NCI-H2029 treated with DMSO at 0.1 percent for 48 hours (cell line): ENCODE measurements around the gene FBXO41.
A peak's percentile ranks its signal among the peaks of the same experiment; 100 is the strongest.

Source experiments
- DNase-seq: peaks from one replicate; lab custom pipeline; 2025; lab: John Stamatoyannopoulos, UW

The FBXO41 gene, protein sequence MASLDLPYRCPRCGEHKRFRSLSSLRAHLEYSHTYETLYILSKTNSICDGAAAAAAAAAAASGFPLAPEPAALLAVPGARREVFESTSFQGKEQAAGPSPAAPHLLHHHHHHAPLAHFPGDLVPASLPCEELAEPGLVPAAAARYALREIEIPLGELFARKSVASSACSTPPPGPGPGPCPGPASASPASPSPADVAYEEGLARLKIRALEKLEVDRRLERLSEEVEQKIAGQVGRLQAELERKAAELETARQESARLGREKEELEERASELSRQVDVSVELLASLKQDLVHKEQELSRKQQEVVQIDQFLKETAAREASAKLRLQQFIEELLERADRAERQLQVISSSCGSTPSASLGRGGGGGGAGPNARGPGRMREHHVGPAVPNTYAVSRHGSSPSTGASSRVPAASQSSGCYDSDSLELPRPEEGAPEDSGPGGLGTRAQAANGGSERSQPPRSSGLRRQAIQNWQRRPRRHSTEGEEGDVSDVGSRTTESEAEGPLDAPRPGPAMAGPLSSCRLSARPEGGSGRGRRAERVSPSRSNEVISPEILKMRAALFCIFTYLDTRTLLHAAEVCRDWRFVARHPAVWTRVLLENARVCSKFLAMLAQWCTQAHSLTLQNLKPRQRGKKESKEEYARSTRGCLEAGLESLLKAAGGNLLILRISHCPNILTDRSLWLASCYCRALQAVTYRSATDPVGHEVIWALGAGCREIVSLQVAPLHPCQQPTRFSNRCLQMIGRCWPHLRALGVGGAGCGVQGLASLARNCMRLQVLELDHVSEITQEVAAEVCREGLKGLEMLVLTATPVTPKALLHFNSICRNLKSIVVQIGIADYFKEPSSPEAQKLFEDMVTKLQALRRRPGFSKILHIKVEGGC

DNA sequence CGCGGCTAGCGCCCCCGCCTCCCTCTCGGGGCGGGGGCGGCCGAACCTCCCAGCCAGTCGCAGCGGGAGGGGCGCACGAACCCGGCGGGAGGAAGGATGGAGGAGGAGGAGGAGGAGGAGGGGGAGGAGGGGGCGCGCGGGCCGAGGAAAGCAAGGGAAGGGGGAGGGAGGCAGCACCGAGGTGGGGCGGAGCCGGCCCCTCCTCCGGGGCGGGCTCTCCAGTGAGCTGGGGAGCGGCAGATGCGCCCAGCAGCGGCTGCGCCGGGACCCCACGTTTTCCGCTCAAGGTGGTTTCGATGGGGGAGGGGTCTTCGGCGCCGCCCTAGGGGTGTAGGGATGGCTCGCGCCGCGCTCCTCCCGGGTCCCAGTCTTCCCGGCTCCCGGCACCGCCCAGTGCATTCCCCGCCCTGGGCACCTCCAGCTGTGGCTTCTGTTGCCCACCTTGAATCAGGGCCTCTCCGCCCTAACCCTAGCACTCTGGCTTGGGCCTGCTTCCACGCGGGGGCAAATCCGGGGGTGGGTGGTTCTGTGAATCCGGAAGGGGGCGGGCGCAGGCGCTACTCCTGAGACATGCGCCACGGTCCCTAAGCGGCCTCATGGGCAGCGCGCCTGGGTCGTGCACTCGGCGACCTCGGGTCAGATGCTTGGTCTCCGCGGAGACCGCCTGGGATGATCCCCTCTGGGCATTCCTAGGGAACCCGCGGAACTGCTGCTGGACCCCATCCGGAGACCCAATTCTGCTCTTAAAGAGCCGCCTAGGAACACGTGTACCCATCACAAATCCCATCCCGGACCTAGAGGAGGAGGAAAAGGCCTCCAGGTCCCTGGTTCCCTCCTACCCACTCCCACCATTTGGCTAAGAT, at the start of gene FBXO41:
Gene FBXO41 (minus strand): TSS at position 183 of the 863 bp plus-strand sequence. CDS start 14,848 bp downstream, outside the sequence.
- DNase-seq, result no peak

DNA sequence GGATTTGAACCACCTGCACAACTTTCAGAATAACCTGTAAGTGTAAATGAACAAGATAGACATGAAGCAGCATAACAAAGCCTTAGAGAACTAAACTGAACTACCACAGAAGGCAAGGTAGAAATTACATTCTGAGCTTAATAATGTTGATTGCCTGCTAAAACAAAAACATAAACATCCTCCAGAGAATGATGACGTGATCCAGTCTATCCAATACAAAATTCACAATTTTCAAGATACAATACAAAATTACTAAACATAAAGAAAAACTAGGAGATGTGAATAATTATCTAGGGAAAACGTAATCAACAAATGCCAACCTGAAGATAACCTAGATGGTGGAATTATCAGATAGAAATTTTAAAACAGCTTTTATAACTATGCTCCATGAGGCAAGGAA, 49.8 kb upstream of the FBXO41 start:
- DNase-seq, result no peak

DNA sequence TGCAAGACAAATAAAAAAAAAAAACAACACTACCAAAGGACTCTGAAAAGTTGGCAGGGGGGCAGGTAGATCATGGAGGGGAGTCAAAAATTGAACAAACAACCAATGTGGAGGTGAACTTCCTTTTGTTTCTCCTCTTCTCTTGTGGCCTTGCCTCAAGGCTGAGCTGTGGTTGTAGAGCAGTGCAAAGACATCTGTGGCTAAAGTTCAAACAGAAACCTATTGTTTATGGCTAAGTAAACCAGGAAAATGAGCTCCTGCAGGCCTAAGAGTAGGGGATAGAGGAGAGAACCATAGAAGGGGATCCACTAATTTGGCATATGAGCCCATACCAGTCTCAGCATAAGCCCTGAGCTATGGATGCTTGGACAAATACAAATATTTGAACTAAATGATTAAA, 49.3 kb upstream of the FBXO41 start:
- peak; percentile 79 for DNase-seq

DNA sequence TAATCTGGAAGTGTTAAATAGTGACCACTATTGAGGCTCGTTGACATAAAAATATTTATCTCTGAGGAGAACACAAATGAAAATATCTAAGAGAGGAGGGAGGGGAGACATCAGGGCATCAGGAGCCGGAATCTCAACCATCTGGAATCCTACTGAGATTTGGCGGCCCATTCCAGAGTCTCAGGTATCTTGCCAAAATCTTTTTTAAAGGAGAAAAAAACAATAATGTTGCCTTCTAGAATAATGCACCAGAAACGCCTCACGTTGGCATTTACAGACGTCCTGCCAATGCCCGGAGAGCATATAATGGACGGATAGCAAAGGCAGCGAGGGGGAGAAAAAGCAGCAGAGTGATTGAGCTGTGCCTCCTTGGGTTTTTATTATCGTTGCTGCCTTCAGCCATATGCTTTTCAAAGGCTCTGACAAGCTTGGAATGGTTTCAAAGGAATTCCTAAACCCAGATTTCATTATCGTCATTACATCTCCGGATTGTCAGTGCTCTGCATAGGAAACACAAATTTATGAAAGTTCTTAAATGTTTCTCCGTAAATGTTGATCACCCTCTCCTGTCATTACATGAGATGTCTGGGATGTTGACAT, 39.9 kb upstream of the FBXO41 start:
- no peak for DNase-seq

DNA sequence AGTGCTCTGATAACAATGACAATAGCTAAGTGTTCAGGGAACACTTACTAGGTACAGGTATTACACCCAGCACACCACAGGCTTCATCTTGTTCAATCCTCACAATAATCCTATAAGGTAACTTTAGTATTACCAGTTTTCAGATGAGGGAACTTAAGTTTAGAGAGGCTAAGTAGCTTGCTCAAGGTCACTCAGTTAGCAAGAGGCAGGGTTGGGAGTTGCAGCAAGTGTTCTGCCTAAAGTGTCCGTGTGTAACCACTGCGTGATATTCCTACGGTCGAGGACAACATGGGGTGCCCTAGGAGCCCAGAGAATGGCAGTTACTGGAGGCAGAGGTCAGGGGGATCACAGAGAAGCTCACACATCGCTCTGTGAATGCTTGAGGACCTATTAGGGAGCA, 39.3 kb upstream of the FBXO41 start:
- DNase-seq, result no peak

DNA sequence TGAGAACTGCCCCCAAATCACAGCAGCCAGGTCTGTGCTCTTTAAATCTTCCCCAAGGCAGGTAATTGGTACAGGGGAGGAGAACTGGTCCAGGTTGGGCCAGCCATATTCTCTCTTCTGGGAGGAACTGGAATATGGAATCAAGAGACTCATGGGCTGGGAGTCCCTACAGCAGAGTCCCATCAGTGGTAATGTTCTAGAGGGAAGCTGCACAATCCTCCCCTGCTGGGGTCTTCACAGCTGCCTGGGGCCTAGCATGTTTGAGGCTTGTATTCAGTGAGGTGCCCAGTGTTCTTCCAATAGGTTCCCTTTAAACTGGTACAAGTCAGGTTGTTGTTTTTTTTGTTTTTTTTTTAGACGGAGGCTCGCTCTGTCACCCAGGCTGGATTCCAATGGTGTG, 30.2 kb upstream of the FBXO41 start:
- no peak for DNase-seq

DNA sequence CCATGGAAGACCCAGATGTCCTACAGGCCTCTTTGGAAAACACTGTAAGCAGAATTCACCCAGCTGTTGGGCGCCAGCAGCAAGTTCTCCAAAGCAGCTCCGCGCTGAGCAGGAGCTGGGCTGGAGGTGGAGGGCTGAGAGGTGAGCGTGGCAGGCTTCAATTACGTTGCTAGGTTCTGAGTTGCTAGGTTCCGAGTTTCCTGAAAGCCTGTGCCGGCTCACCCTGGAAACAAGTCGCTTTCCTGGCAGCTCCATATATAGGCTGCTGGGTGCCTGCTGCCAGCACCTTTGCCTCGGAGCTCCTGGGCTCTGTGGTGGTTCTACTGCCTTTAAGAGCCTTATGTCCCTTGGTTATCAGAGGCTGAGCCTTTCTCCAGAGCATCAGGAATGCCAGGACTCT, 23.4 kb upstream of the FBXO41 start:
- DNase-seq, result no peak

DNA sequence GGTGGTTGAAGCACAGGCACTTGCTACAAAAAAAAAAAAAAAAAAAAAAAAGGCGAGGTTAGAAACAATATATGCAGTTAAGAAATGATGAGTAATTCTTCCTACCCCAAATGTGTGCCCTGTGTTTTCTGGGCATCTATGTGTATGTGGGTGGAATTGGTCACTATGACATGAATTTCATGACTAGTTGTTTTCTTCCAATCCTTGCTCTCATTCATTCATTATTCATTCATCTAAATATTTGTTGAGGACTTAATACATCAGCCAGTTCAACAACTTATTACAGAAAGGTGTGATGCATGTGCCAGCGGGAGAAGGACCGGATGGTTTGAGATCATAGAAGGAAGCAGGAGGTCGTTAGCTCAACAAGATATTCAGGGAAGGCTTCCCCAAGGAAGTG, 17.4 kb upstream of the FBXO41 start:
- no peak for DNase-seq

DNA sequence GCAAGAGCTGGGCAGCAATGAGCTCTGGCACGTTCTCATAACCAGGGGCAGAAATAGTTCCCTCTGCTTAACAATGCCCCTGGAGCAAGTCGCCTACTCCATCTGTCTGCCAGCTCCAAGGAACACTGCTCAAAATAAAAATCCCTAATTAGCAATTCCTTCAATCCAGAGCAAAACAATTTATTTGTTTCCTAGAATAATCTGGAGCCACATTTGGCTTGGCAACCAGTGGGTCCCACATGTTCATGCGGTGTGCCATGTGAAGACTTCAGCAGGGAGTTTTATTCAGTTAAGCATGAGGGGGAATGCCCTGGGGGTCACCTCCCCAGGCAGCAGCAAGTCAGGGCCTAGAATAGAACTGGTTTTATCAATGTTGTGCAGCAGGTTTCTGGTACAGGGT, 16.6 kb upstream of the FBXO41 start:
- no peak for DNase-seq

DNA sequence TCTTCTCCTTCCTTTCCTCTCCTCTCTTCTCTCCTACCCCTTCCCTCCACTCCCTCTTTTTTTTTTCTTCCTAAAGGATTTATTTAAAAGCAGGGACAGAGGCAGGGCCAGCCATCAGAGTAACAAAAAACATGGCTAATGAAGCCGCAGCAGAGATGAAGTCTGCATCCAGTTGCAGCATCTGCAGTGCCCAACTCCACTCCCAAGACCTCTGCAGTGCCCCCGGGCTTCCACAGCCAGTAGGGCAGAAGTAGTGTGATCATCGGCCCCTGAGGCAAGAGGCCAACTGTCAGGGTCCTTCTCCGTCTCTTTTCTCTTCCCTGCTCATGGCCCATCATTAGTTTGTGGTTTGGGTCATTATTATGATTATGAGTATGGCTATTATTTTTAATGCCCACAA, 13.3 kb upstream of the FBXO41 start:
- DNase-seq, result no peak

DNA sequence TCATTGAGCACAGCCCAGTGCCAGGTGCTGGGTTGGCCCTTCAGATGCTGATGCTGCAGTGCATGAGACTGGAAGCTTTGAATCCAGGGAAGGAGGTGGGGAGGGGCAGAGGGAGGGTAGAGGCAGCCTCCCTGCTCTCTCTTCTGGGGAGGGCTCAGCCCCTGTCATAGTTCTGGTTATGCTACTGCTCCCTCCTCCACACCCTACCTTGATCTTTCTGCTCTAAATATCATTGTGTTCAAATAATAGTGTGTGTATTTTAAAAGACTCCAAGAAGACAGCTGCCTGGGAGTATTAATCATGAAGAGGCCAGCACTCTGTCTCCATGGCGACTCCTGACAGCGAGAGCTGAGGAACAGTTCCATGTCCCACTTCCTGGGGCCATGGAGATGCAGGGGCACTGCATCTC, 12.9 kb upstream of the FBXO41 start:
- DNase-seq, result no peak

DNA sequence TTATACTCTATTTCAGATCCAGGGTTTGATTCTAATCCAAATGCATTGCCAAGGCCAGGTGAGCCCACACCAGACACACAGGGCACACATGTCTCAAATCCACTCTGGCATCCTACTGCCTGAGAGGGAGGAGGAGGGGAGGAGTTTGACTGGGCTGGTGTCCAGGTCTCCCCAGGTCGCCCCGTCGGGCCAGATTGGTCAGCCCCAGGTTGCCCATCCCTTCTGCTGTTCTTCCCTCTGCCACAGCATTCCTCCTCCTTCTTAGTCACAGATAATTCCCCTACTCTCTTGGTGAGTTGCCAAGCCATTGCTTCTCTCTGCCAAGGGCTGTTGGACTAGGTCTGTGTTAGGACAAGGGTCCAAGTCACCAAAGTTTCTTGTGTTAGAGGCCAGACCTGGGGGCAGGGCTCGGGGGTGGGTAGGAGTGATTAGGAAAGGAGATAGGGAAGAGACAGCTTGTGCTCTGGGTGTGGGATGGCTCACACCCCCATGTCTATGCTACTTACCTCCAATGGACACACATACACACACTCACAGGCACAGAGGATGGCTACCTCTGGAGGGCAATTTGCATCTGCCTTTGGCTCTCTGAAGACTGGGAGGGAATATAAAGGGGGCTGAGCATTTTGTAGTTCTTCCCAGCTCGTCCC, 11.6 kb upstream of the FBXO41 start:
- no peak for DNase-seq

DNA sequence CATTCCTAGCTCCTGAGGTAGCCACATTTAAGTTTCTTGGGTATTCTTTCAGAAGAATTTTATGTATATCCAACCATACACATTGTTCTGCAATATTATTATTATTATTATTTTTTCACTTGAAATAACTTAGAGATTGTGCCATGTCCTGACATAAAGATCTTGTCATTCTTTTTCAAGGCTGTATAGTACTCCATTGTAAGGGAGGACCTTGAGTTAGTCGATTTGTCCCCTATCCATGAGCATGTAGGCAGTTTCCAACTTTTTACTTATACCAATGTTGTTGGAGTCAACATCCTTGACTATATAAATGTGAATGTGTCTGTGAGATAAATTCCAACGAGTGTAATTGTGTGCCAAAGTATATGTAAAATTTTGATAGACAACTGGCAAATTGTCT, 10.0 kb upstream of the FBXO41 start:
- no peak for DNase-seq

DNA sequence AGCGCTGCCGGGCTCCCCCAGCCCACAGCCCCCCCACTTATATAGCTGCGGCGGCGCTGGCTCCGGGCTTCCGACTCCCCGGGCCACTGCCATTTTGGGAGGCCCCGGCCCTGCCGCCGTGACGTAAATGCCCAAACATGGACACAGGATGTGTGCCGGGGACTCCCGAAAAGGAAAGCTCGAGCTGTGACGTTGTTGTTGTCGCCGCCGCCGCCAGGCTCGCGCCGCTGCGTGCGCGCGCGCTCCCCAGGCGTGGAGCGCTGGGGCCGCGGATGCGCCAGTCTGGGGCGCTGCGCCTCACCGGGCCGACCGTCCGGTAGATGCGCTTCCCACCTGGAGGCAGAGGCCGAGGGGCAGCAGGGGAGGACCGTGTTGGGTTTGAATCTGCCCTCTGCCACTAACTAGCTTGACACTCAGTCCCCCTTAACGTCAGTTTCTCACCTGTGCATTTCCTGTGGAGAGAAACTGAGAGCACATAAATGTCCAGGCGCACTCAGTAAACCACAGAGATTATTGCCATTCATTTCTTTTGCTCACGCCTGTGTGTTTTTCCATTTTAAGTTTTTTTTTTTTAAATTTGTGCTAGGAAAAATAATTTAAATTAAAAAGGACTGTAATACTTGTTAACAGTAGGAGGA, 9.4 kb upstream of the FBXO41 start, which contains the start of gene EGR4:
Gene EGR4 (minus strand): TSS at position 15 of the 638 bp plus-strand sequence. CDS start 231 bp downstream, outside the sequence.
- peak; percentile 39 for DNase-seq

DNA sequence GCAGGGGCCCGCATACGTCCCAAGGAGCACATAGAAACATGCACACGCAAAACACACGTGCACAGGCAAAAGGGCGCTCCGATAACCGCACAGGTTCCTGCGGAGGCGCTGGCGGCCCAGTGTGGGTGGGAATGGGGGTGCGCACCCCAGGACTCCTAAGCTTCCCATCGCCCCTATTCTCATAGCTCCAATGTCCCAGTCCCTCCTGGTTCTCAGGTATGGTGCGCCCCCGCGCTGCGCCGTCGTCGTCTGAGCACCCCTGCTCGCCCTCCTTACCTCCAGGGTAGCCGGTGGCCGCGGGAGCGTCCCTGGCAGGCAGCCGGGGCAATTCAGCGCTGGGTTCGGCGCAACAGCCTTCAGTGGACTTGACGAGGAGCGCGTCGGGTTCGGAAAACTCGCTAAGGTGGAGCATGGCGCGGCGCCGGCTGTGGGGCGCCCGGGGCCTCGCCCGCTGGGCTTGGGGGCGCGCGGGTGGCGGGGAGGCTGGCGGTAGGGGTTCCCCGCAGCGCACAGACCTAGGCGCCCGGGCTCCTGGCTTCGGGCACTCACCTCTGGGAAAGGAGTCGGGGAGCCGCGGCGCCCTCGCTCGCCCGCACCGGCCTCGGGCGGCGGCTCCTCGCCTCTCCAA, 8.7 kb upstream of the FBXO41 start:
- no peak for DNase-seq

DNA sequence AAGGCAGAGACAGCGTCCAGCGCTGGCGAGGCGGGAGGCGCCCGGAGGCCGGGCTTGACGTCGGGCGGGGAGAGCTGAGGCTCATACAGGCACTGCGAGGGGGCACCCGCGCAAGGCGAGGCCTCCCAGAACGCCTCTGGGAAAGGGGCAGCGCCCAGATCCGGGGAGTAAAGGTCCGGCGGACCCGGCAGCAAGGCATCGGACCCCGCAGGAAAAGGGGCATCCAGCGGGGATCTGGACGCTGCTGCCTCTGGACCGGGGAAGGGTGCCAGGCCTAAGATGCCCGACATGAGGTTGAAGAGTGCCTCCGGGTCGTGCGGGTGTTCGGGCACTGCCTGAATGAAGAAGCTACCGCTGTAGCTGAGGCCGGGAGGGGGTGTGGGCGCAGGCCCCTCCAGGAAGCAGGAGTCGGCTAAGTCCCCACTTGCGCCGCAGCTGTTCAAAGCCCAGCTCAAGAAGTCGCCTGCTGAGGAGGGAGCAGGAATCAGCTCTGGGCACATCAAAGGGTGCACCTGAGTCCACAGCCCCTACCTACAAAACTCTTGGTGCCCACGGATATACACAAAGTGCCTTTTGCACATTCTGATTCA, 8.1 kb upstream of the FBXO41 start:
- DNase-seq, result no peak

DNA sequence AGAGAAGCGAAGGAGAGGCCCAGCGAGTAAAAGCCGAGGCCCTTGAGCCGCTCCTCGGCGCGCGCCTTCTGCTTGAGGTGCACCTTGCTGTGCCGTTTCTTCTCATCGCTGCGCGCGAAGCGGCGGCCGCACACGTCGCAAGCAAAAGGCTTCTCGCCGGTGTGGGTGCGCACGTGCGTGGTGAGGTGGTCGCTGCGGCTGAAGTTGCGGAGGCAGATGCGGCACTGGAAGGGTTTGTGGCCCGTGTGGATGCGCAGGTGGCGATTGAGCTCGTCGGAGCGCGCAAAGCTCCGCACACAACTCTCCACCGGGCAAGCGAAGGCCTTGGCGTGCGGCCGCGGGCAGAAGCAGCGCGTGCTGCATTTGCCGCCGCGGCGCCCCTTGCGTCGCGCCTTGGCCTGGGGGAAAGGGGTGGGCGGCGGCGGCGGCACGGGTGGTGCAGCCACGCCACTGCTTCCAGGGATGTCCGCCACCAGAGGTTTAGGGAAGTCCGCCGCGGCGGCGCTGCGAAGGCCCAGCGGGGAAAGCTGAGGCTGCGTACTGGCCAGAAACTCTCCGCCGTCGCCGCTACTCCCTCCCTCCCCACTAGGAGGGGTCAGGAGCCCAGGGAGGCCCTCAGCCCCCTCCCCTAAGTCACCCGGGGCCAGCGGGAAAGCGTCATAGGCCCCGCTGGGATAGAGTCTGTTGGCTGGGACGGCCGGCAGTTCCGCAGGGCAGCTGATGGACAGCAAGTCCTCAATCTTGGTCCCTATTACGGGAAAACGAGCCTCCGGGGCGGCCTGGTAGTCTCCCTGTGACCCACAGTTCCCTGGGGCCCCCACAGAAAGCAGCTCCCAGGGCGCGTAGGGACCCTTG, 7.4 kb upstream of the FBXO41 start:
- DNase-seq, result no peak

DNA sequence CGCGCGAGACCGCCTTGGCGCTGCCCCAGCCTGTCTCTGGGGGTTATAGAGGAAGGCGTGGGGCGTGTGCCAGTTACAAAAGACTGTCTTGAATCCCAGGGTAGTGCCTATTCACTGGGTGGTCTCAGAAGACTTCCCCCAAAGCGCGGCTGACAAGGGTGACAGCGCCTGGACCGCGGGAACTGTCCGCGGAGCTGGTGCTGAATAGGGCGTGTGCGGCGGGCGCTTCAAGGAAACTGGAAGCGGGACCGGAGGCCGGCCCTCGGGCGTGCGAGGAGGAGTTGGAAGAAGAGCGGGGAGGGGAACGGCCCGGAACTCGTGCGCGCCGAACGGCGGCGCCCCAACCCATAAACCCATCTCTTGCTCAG, 6.8 kb upstream of the FBXO41 start:
- no peak for DNase-seq
